Right renal pelvis (tissue), 4 donors: ENCODE results near the gene CSGALNACT2. TPM values are rescaled to one million over a fixed set of nuclear protein-coding genes. Genes with fewer than 3 reads are reported as not detected.
A peak's percentile ranks its signal among the peaks of the same experiment; 100 is the strongest.
"Not testable (repeated sequence)": the region's sequence is repeated elsewhere in the genome, so short reads cannot be mapped to it uniquely, and the experiment has no call there.

Experiments used
- DNase-seq, 4 donors: peaks; one replicate each; pipeline ENCODE4 v3.0.0-alpha.2; 2013; ENCODE audit warnings: low read depth in 4 of 4, low spot score in 3 of 4, missing footprints in 1 of 4
- polyA plus RNA-seq, 4 donors: library from polyadenylated mRNA; unstranded; fragments of 120-200 nt; gene quantifications; one replicate each; pipeline ENCODE4 v1.2.1, GENCODE V29; 2013; ENCODE audit not compliant: insufficient read length in 4 of 4

Gene CSGALNACT2
- 10 to 100 TPM; 18.1 to 24.4 (median 21.6) TPM for polyA plus RNA-seq

- DNase-seq = peak; percentile 74 to 79 (median 76)
Measured at GRCh38 chr10:43138021-43138756, at the start of gene CSGALNACT2. TSS of gene CSGALNACT2 (plus strand) at chr10:43138445. CDS start at chr10:43155150, 16,705 bp downstream.

GRCh38 chr10:43089519-43089918, 48.7 kb upstream of the CSGALNACT2 start:
- DNase-seq = no peak

GRCh38 chr10:43090188-43090587, 48.1 kb upstream of the CSGALNACT2 start:
- DNase-seq = no peak

- no peak for DNase-seq
Measured at GRCh38 chr10:43090664-43091063, 47.6 kb upstream of the CSGALNACT2 start.

GRCh38 chr10:43091846-43092245, 46.4 kb upstream of the CSGALNACT2 start:
- no peak for DNase-seq

GRCh38 chr10:43093423-43094076, 44.7 kb upstream of the CSGALNACT2 start:
- no peak for DNase-seq

GRCh38 chr10:43094085-43094484, 44.2 kb upstream of the CSGALNACT2 start:
- DNase-seq = no peak

- not testable (repeated sequence) for DNase-seq
Measured at GRCh38 chr10:43099339-43099738, 38.9 kb upstream of the CSGALNACT2 start.

- no peak for DNase-seq
Measured at GRCh38 chr10:43099928-43100327, 38.3 kb upstream of the CSGALNACT2 start.

GRCh38 chr10:43100366-43100765, 37.9 kb upstream of the CSGALNACT2 start:
- DNase-seq = no peak

GRCh38 chr10:43102063-43102828, 36.0 kb upstream of the CSGALNACT2 start:
- no peak for DNase-seq

GRCh38 chr10:43105102-43105955, 32.9 kb upstream of the CSGALNACT2 start:
- DNase-seq = peak; percentile 42 to 76 (median 58)

GRCh38 chr10:43105956-43106229, 32.4 kb upstream of the CSGALNACT2 start:
- no peak for DNase-seq

- no peak for DNase-seq
Measured at GRCh38 chr10:43106256-43107091, 31.8 kb upstream of the CSGALNACT2 start.

- no peak for DNase-seq
Measured at GRCh38 chr10:43108951-43109350, 29.3 kb upstream of the CSGALNACT2 start.

GRCh38 chr10:43109671-43110249, 28.5 kb upstream of the CSGALNACT2 start:
- DNase-seq = no peak

GRCh38 chr10:43110338-43111071, 27.7 kb upstream of the CSGALNACT2 start:
- peak in 3 of 4 donors; percentile 23 to 41 (median 35) for DNase-seq

- no peak for DNase-seq
Measured at GRCh38 chr10:43111101-43111500, 27.1 kb upstream of the CSGALNACT2 start.
